Esophagus (tissue), 2 donors: Measurements from ENCODE around the gene USH2A. TPM values are rescaled to one million over a fixed set of nuclear protein-coding genes. Genes with fewer than 3 reads are reported as not detected.

Experiments
- H3K27ac ChIP-seq, 2 donors: one replicate each; pipeline ENCODE4 v1.5.1; 2013; ENCODE audit warnings: low read depth in 2 of 2, mild to moderate bottlenecking in 2 of 2, inconsistent platforms in 1 of 2, low read length in 1 of 2, moderate library complexity in 1 of 2
- H3K27me3 ChIP-seq, 2 donors: one replicate each; pipeline ENCODE4 v1.6.1; 2013; ENCODE audit warnings: low read length in 2 of 2, control low read depth in 1 of 2, mild to moderate bottlenecking in 1 of 2; ENCODE audit not compliant: insufficient read depth in 2 of 2, control insufficient read depth in 1 of 2
- H3K36me3 ChIP-seq, 2 donors: one replicate each; pipeline ENCODE4 v1.6.1; 2013; ENCODE audit warnings: low read length in 1 of 2; ENCODE audit not compliant: control insufficient read depth in 2 of 2, insufficient read depth in 2 of 2
- H3K4me1 ChIP-seq, 2 donors: one replicate each; pipeline ENCODE4 v1.6.1; 2013; ENCODE audit warnings: low read length in 1 of 2; ENCODE audit not compliant: control insufficient read depth in 2 of 2, insufficient read depth in 2 of 2
- H3K4me3 ChIP-seq, 2 donors: one replicate each; pipeline ENCODE4 v1.5.1; 2013; ENCODE audit warnings: low read length in 2 of 2, mild to moderate bottlenecking in 2 of 2, low read depth in 1 of 2, moderate library complexity in 1 of 2
- H3K9me3 ChIP-seq, 2 donors: one replicate each; pipeline ENCODE4 v1.6.1; 2013; ENCODE audit warnings: mild to moderate bottlenecking in 2 of 2, low read depth in 1 of 2, low read length in 1 of 2, moderate library complexity in 1 of 2; ENCODE audit not compliant: control insufficient read depth in 2 of 2, insufficient read depth in 1 of 2
- WGBS, 2 donors: extraction: QIAGEN DNeasy Blood & Tissue Kit; methylation state at CpG; one replicate each; pipeline ENCODE4 v1.1.7; 2013; 5-methylcytosine and 5-hydroxymethylcytosine counted together
- polyA plus RNA-seq, 2 donors: library from polyadenylated mRNA; stranded (reverse); fragments of 200-250 nt; gene quantifications; one replicate each; pipeline ENCODE4 v1.2.3, GENCODE V29; 2013
- donor health status: healthy with polysubstance abuse.
- donor health status: Bipolar disorder and iron deficiency.

USH2A gene
- polyA plus RNA-seq, 2 donors = under 0.01 TPM; not detected in 1

DNA sequence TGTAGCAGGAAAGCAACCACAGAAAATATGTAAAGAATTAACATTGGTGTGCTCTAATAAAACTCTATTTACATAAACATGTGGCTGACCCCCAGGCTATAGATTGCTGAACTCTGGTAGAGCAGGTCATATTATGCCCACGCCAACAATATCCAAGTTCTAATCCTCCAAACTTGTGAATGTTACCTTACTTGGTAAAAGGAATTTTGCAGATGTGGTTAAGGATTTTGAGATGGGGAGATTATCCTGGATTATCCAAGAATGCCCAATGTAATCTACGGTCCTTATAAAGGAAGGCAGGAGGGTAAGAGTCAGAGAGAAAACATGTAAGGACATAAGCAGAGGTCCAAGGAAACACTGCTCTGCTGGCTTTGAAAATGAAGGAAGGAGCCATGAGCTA is 201.0 kb downstream of the USH2A start:
- 62 to 72% methylated on average over 2 of the region's 2 CpGs for WGBS, 2 donors
- Histone ChIP-seq H3K4me3 (no peak overlapping the region), H3K9me3 (no peaks in the 10 kb centered on the region)

DNA sequence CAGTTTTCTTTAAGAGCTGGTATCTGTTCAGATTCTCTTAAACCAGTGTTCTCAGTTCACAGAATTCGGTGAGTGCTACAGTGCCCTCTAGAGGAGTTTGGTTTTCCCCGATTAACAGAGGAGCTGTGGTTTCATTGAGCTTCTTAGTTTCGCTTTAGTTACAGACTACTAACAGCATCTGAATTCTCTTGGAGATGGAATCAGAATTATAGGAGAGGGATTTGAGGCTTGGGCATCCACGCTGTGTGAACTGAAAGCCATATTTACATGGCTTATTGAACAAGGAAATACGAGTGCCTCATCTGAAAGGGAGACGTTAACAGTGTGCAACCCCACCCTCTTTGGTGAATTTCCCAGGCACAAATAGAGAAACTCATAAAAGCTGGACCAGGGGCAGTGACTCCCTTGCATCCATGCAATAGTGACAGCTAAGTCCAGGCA is 202.0 kb downstream of the USH2A start:
- 3% methylated on average over 6 of the region's 6 CpGs for WGBS, 2 donors
- H3K9me3 ChIP-seq = no peaks in the 10 kb centered on the region
- H3K36me3 ChIP-seq = no peaks in the 10 kb centered on the region
- peak overlapping the region in 1 of 2 donors; percentile 4 for H3K27ac ChIP-seq
- H3K4me3 ChIP-seq = peak overlapping the region; percentile 18 to 67
- H3K27me3 ChIP-seq = no peaks in the 10 kb centered on the region
- H3K4me1 ChIP-seq = no peaks in the 10 kb centered on the region

More for the DNA sequence above, 201.0 kb downstream of the USH2A start:
- no peaks in the 10 kb centered on the region for H3K36me3 ChIP-seq
- no peaks in the 10 kb centered on the region for H3K27me3 ChIP-seq
- H3K27ac ChIP-seq = no peak overlapping the region
- no peaks in the 10 kb centered on the region for H3K4me1 ChIP-seq

DNA sequence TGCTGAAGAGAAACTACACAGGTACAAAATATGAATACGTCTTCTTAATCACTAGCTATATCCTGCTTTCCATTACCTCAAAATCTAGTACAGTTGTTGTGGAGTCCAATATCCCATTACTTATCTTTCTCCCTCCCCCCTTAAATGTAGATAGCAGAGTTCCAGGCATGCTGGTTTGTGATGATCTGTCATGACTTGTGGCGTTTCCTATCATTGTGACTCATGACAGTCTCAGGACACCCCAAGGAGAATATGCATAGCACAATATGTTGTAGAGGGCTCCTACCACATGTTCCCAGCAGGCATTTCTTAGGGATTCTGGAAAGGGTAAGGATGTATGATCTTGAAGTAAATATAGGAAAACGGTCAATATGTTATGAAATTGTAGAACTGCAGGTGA is 206.9 kb downstream of the USH2A start:
- Histone ChIP-seq H3K4me1 (no peaks in the 10 kb centered on the region), H3K27me3 (no peaks in the 10 kb centered on the region), H3K4me3 (no peak overlapping the region), H3K36me3 (no peaks in the 10 kb centered on the region), H3K9me3 (no peaks in the 10 kb centered on the region), H3K27ac (no peak overlapping the region)
- 86% methylated on average over 3 of the region's 3 CpGs for WGBS, 2 donors

DNA sequence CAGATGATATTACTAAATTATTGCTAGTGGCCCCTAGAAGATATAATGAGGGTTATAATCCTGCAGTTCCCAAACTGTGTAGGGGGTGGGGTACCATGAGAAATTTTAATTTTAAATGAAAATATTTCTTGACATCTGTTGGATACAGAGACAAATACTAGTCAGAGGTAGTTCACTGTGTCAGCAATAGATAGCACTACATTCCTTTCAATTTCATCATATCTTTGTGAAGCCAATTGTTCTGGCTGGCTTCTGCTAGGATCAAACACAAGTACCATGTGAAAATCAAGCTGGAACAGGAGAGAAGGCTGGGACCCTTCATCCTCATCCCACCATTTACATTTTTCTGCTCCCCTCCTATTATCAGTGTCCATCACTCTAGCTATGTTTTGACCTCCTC is 208.1 kb downstream of the USH2A start:
- H3K36me3 ChIP-seq = no peaks in the 10 kb centered on the region
- H3K4me1 ChIP-seq = no peaks in the 10 kb centered on the region
- no peaks in the 10 kb centered on the region for H3K9me3 ChIP-seq
- H3K4me3 ChIP-seq = no peak overlapping the region
- no peak overlapping the region for H3K27ac ChIP-seq
- no peaks in the 10 kb centered on the region for H3K27me3 ChIP-seq

DNA sequence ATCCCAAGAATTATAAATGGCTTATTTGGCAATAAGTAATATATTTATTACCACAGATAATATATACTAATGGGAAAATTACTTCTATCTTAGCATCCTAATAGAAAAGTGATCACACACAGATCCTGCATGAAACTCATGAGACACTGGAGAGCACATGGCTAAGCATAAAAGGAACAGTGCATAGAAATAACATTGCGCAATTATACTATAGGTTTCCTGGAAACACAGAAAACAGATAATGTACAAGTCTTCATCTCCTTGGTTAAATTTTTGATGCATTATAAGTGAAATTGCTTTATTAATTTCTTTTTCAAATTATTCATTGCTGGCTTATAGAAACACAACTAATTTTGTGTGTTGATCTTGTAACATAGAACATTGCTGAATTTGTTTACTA is 210.4 kb downstream of the USH2A start:
- H3K27me3 ChIP-seq = no peaks in the 10 kb centered on the region
- no peaks in the 10 kb centered on the region for H3K4me1 ChIP-seq
- 97 to 100% methylated on average over 1 of the region's 1 CpG for WGBS, 2 donors
- H3K9me3 ChIP-seq = no peaks in the 10 kb centered on the region
- no peaks in the 10 kb centered on the region for H3K36me3 ChIP-seq
- H3K4me3 ChIP-seq = no peak overlapping the region
- H3K27ac ChIP-seq = no peak overlapping the region

DNA sequence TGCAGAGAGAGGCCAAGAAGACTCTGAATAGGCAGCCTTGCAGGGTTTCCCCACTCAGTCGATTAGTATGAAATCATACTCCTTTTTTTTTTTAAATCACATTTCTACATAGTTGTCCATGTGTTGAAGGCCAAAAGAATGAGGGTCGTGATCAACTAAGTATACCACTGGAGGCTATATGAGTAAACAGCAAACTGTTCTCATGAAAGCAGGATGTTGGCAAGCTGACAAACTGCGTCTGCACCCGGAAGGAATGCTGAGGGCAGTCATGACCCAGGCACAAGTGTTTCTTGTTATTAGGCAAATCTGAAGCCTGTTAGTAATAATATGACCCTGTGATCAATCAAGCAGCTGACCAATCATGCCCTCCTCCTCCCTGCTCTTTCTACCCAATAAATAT is 213.2 kb downstream of the USH2A start:
- Histone ChIP-seq H3K27ac (no peak overlapping the region), H3K4me3 (no peak overlapping the region), H3K9me3 (no peaks in the 10 kb centered on the region), H3K27me3 (no peaks in the 10 kb centered on the region), H3K36me3 (no peaks in the 10 kb centered on the region), H3K4me1 (no peaks in the 10 kb centered on the region)
- 29 to 35% methylated on average over 4 of the region's 4 CpGs for WGBS, 2 donors

DNA sequence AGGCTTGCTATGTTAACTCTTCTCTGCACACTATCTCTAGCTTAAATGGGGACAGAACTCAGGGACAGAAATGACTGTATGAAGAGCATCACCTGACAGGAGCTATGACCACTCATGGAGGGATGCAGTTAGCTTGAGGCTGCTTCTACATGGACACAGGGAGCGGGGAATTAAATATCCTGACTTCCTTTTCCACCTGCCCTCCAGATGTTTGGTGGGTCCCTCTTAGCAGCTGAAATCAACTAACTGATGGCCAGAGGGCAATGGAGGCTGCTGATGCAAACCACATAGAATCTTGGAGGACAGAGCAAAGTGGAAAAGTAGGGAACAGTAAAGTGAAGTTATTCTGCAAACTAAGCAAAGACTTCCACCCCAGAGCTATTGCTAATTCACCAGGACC is 214.1 kb downstream of the USH2A start:
- 92 to 94% methylated on average over 1 of the region's 1 CpG for WGBS, 2 donors
- H3K27me3 ChIP-seq = no peaks in the 10 kb centered on the region
- no peak overlapping the region for H3K27ac ChIP-seq

DNA sequence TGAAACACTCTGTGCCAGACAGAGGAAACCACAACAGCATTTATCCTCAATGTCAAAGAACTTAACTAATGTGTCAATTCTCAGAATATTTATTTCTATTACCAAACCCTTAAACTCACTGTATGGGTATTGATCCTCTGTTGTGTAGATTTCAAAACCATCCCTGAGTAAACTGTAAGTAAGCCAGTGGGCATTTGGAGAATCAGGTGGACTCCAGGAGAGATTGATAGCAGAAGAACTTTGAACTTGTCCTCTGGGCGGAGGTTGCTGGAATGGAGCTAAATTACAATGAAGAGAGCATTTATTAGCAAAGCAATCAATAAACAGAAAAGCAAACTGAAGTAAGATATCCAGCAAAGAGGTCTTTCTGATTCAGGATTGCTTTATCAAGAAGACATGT is 216.1 kb downstream of the USH2A start:
- Histone ChIP-seq H3K9me3 (no peaks in the 10 kb centered on the region), H3K4me1 (no peaks in the 10 kb centered on the region), H3K27me3 (no peaks in the 10 kb centered on the region), H3K27ac (no peak overlapping the region), H3K4me3 (no peak overlapping the region), H3K36me3 (no peaks in the 10 kb centered on the region)
- 78 to 88% methylated on average over 1 of the region's 1 CpG for WGBS, 2 donors

More for the DNA sequence above, 214.1 kb downstream of the USH2A start:
- Histone ChIP-seq H3K9me3 (no peaks in the 10 kb centered on the region), H3K4me1 (no peaks in the 10 kb centered on the region), H3K36me3 (no peaks in the 10 kb centered on the region), H3K4me3 (no peak overlapping the region)

DNA sequence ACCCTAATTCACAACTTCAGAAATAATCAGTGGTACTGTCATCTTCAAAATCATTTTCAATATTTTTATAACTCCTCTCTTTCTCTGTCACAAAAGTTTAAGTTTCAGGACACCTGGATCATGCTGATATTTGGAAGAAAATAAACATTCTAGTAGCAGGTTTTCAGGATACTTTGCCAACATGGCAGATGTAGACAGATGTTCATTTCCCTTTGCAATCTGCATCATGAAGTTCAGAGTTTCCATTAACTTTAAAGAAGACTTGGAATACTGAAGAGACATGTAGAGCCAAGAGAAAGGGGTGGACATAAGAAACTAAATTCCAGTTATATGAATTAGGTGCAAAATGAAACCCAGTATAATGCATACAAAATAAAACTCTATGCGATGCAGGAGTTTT is 218.1 kb downstream of the USH2A start:
- 82 to 86% methylated on average over 1 of the region's 1 CpG for WGBS, 2 donors
- Histone ChIP-seq H3K9me3 (no peaks in the 10 kb centered on the region), H3K27me3 (no peaks in the 10 kb centered on the region), H3K27ac (no peak overlapping the region), H3K4me3 (no peak overlapping the region), H3K4me1 (no peaks in the 10 kb centered on the region), H3K36me3 (no peaks in the 10 kb centered on the region)

DNA sequence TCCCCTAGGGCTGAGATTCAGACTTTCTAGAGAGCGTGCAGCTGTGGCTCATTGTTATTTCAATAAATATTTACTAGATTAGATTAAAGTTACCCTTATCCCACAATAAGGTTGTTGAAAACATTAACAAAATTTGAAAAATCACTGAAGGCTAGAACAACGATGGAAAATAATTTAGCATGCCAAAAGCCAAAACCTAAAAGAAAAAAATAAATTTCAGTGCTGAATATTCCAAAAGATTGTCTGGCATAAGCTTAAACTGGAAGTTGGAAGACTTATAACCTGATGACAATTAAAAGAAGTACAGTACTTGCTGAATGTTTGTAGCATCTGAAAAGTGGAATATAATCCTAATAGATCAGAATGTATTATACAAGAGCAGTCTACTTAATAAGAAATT is 221.3 kb downstream of the USH2A start:
- no peaks in the 10 kb centered on the region for H3K27me3 ChIP-seq
- 49 to 56% methylated on average over 2 of the region's 2 CpGs for WGBS, 2 donors

More for the DNA sequence above, 221.3 kb downstream of the USH2A start:
- Histone ChIP-seq H3K36me3 (no peaks in the 10 kb centered on the region), H3K4me3 (no peak overlapping the region), H3K4me1 (no peaks in the 10 kb centered on the region), H3K27ac (no peak overlapping the region), H3K9me3 (no peaks in the 10 kb centered on the region)
